GM19438 (cell line): ENCODE measurements around the gene OR2W1.

Experiments used
- ATAC-seq: cut with Tn5 transposase; IDR thresholded peaks from one replicate; pipeline ENCODE4 v1.9.1; 2021; ENCODE audit warnings: low read depth; ENCODE audit not compliant: unreplicated experiment

Gene OR2W1, protein sequence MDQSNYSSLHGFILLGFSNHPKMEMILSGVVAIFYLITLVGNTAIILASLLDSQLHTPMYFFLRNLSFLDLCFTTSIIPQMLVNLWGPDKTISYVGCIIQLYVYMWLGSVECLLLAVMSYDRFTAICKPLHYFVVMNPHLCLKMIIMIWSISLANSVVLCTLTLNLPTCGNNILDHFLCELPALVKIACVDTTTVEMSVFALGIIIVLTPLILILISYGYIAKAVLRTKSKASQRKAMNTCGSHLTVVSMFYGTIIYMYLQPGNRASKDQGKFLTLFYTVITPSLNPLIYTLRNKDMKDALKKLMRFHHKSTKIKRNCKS

DNA sequence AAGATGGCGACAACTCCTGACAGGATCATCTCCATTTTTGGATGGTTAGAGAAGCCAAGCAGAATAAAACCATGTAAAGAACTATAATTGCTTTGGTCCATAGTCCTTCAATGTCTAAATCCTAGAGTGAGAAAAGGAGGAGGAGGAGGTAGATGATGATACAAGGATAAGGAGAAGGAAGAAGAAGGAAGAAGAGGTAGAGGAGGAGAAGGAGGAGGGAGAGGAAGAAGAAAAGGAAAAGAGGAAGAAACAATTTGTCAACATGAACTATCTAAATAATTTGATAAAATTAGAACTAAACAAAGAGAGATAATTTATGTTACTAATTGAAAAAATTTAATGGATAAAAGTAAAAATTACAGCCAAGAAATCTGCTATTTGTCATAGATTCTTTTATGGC is at the start of gene OR2W1:
Gene OR2W1, minus strand, starts transcription at position 101 of the 400 bp plus-strand sequence. Its CDS starts 0 bp downstream, at position 101.
- no peak for ATAC-seq

GRCh38 chr6:29092957-29093356 is 48.0 kb upstream of the OR2W1 start:
- ATAC-seq = no peak

- ATAC-seq = no peak
Measured at GRCh38 chr6:29087213-29087612, 42.2 kb upstream of the OR2W1 start, which contains the start of gene OR2B3. Gene OR2B3, minus strand, starts transcription at chr6:29087313. Its CDS starts 65 bp downstream, at chr6:29087248.

DNA sequence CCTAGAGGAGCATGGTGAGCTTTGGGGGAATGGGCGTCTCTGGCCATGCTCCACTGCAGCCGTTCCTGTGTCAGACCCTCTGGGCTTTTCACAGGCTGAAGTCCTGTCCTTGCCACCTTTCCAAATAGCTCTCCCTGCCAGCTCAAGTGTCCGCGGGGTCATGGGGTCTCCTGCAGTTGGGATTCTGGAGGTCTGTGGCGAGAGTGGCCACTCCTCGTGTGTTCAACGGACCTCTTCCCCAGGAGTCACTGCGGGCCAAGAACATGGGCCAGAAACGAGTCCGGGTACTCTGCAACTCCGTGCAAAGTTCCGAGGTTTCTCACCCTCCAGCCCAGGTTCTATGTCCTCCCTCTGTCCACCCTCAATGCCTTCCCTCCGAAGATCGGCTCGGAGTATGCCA is 37.5 kb upstream of the OR2W1 start:
- ATAC-seq = no peak

GRCh38 chr6:29081312-29081711 is 36.3 kb upstream of the OR2W1 start:
- no peak for ATAC-seq

DNA sequence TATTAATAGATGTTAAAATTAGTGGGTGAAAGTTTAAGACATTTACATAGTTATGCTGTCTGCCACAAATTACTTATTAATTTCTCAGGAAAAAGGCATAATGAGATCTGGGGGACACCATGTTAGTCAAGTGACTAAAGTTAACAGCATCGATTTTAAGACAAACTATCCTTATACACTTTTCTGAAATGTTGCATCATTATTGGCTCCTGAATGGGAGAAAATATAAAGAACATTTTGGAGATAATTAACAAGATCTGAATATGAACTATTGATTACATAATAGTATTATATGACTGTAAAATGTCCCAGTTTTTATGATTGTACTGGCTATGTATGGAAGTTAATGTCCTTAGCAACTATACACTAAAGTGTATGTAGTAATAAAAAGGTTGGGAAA is 34.2 kb upstream of the OR2W1 start:
- ATAC-seq = no peak

- ATAC-seq = no peak
Measured at GRCh38 chr6:29071831-29072723, 27.1 kb upstream of the OR2W1 start.

DNA sequence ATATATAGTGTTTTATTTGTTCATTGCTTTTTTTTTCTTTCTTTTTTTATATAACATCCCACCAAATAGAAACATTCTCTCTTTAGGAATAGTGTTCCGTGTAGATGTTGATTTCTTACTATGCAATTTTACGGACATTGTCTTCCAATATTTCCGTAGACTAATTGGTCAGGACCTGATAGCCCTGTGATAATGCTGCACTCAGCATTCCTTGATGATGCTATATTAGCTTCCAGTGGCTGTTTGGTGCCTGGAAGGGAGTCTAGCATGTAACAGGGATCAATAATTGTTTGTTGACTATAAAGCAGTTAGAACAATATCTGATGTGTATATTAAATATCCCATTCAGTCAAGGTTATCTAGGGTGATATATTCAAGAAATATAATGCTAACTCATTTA is 6.7 kb upstream of the OR2W1 start:
- ATAC-seq = no peak

DNA sequence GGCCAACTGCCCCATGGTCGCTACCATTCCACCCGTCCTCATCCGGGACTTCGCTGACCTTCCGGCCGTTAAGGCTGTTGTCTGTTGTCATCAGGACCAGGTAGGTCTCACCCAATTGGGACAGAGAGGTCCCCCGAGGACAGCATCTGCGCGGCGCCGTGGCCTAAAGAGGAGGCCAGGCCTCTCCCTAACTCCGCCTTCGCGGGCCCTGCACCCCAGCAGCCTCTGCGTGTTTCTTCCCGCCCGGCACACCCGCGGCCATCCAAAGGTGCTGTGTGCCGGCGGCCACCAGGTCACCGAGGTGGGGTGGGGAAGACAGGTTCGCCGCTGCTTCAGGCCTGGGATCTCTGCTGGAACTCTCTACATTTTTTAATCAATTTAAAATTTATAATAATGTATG is 9.0 kb downstream of the OR2W1 start:
- ATAC-seq = no peak

DNA sequence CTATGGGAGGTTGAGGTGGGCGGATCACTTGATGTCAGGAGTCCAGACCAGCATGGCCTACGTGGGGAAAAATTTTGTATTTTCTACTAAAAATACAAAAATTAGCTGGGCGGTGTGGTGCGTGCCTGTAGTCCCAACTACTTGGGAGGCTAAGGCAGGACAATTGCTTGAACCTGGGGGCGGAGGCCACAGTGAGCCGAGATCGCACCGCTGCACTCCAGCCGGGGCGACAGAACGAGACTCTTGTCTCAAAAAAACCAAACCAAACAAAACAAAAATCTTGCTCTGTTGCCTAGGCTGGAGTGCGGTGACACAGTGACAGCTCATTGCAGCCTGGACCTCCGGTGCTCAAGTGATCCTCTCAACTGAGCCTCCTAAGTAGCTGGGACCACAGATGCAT is 16.2 kb downstream of the OR2W1 start:
- ATAC-seq = no peak

- ATAC-seq = no peak
Measured at GRCh38 chr6:29025927-29026585, 18.9 kb downstream of the OR2W1 start.

DNA sequence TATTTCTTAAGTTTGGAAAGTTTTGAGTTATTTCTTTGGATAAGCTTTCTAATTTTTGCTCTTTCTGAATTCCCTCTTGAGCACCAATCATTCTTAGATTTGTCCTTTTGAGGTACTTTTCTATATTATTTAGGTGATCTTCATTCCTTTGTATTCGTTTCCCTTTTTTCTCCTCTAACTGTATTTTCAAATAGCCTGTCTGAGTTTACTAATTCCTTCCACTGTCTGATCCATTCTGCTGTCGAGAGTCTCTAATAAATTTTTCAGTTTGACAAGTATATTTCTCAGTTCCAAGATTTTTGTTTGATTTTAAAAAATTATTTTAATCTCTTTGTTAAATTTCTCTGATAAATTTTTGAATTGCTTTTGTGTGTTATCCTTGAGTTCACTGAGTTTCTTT is 23.5 kb downstream of the OR2W1 start:
- ATAC-seq = no peak

DNA sequence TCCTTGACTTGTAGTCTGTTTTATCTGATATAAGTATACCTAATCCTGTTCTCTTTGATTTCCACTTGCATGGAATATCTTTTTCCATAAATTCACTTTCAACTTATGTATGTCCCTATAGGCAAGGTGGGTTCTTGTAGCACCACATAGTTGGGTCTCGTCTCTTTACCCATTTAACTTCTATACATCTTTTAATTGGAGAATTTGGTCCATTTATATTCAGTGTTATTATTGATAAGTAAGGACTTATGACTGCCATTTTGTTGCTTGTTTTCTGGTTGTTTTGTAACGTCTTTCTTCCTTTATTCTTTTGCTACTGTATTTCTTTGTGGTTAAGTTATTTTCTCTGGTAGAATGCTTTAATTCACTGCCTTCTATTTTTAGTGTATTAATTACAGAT is 25.3 kb downstream of the OR2W1 start:
- ATAC-seq = no peak

GRCh38 chr6:29017428-29017802 is 27.6 kb downstream of the OR2W1 start:
- no peak for ATAC-seq

GRCh38 chr6:29016559-29017427 is 28.2 kb downstream of the OR2W1 start:
- peak; percentile 87 for ATAC-seq

GRCh38 chr6:29014729-29015608 is 30.0 kb downstream of the OR2W1 start:
- no peak for ATAC-seq

GRCh38 chr6:29011276-29011734 is 33.7 kb downstream of the OR2W1 start:
- no peak for ATAC-seq

- no peak for ATAC-seq
Measured at GRCh38 chr6:29009358-29009757, 35.6 kb downstream of the OR2W1 start.

DNA sequence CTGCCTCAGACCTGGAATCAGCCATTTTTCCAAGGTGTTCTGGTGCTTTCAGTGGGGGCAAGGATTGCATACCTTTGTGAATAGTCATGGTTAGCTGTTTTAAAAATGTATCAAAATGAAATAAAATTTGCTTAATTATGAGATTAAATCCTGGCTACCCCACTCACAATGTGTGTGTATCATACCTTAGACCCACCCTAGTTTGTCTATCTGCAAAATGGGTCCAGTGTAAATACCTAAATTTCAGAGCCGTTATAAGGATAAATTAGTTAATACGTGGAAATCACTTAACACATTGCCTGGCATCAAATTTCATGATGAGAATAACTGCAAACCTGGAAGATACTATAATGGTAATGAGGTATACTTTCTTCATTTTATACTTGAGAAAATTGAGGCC is 36.9 kb downstream of the OR2W1 start:
- no peak for ATAC-seq
